Pancreas (tissue), 10 donors: ENCODE data around the gene PCBP1. TPM values are rescaled to one million over a fixed set of nuclear protein-coding genes. Genes with fewer than 3 reads are reported as not detected.
"Not testable (repeated sequence)": the region's sequence is repeated elsewhere in the genome, so short reads cannot be mapped to it uniquely, and the experiment has no call there.

Source experiments
- ATAC-seq, 4 donors: fragments of 200-7000 bp; cut with Tn5 transposase; one replicate each; pipeline versions ENCODE4 v1.8.0 to v1.9.1; 2020; ENCODE audit warnings: mild to moderate bottlenecking in 4 of 4, moderate library complexity in 4 of 4
- DNase-seq, 6 donors: peaks; one replicate each; pipeline ENCODE4 v3.0.0-alpha.2; 2020
- FAIRE-seq: peaks from 2 replicates; lab custom pipeline; 2012; peaks lifted over from hg19 to GRCh38; lab: Jason Lieb, UNC
- H3K27ac ChIP-seq, 4 donors: fragments of 200-600 bp; sonication (generic); 1 replicate in 3 of 4; 2 replicates in 1 of 4; pipeline versions ENCODE4 v1.5.0 to v1.8.0; 2020
- H3K27me3 ChIP-seq, 4 donors: fragments of 200-600 bp; one replicate each; pipeline ENCODE4 v1.8.0; 2021
- H3K36me3 ChIP-seq, 3 donors: fragments of 200-600 bp; sonication (generic) in 1 of 3; one replicate each; pipeline versions ENCODE4 v1.5.0 to v1.8.0; 2020 to 2021
- H3K4me1 ChIP-seq, 3 donors: fragments of 200-600 bp; one replicate each; pipeline ENCODE4 v1.8.0; 2021
- H3K4me3 ChIP-seq, 4 donors: fragments of 200-600 bp; sonication (generic) in 2 of 4; one replicate each; pipeline versions ENCODE4 v1.5.0 to v1.8.0; 2020 to 2021
- H3K9me3 ChIP-seq, 4 donors: fragments of 200-600 bp; one replicate each; pipeline ENCODE4 v1.8.0; 2021
- CTCF ChIP-seq, 4 donors: fragments of 200-600 bp; sonication (generic) in 3 of 4; IDR thresholded peaks; one replicate each; pipeline versions ENCODE4 v1.5.0 to v1.8.0; 2021; ENCODE audit warnings: antibody characterized with exemption in 4 of 4
- WGBS, 2 donors: extraction: QIAGEN DNeasy Blood & Tissue Kit; methylation state at CpG; one replicate each; pipeline ENCODE4 v1.1.7; 2013; 5-methylcytosine and 5-hydroxymethylcytosine counted together
- intact Hi-C, 3 donors: fragments of 100-400 bp; cut with DNase I; formaldehyde crosslinking; loops; one replicate each; pipeline versions ENCODE4 v1.11.1 to v1.14.2; 2022
- polyA plus RNA-seq, 2 donors: library from polyadenylated mRNA; stranded (reverse); fragments of 200-250 nt; gene quantifications; one replicate each; pipeline ENCODE4 v1.2.3, GENCODE V29; 2013
- total RNA-seq, 6 donors: library from RNA; stranded (reverse); fragmentation: NEBNext Ultra II Directional in 4 of 6; extraction: Animal tissue kit (Norgen Biotek cat#: 25700) in 4 of 6; gene quantifications; one replicate each; pipeline versions ENCODE4 v1.2.1 to v1.2.4, GENCODE V29; 2021 to 2023
- donor health status: healthy with polysubstance abuse.
- donor health status: DM: no; HTN: no; CAD: no; lungs with moderate emphysema.
- donor health status: DM: no; HTN: no; CAD: no.
- donor health status: control.
- donor health status: control.
- donor health status: Bipolar disorder and iron deficiency.
- donor health status: DM: yes; HTN: yes; CAD: no.
- donor health status: DM: no; HTN: no; CAD: no.
- donor health status: DM: no; HTN: no; CAD: no.
- donor health status: DM: yes; HTN: yes; CAD: no.

Gene PCBP1
- total and polyA plus RNA-seq, 8 donors = 121 to 232 (median 177) TPM

GRCh38 chr2:70101174-70101573, 13.9 kb downstream of the PCBP1 start:
- Histone ChIP-seq H3K4me1 (peaks cover 0 to 17% (median 12%) of the 10 kb centered on the region in 3 donors), H3K36me3 (no peaks in the 10 kb centered on the region), H3K4me3 (no peak overlapping the region), H3K27ac (no peak overlapping the region), H3K27me3 (no peaks in the 10 kb centered on the region), H3K9me3 (no peaks in the 10 kb centered on the region)
- FAIRE-seq (no peak), ATAC-seq (no peak), DNase-seq (no peak)
- intact Hi-C loops = no loop called here
- no peak for TF ChIP-seq CTCF (IDR thresholded peaks at IDR 0.05)
- 93 to 97% methylated on average over 6 of the region's 6 CpGs for WGBS, 2 donors

GRCh38 chr2:70101686-70102085, 14.4 kb downstream of the PCBP1 start:
- FAIRE-seq, H3K9me3 ChIP-seq, ATAC-seq, DNase-seq, H3K4me3 ChIP-seq, intact Hi-C loops, H3K27me3 ChIP-seq, H3K36me3 ChIP-seq, H3K27ac ChIP-seq: not testable (repeated sequence)
- 88 to 89% methylated on average over 11 of the region's 11 CpGs for WGBS, 2 donors
- peaks cover 0 to 17% (median 12%) of the 10 kb centered on the region in 3 donors for H3K4me1 ChIP-seq

- H3K36me3 ChIP-seq, DNase-seq, H3K27ac ChIP-seq, intact Hi-C loops, H3K4me3 ChIP-seq, H3K9me3 ChIP-seq, H3K27me3 ChIP-seq, ATAC-seq, FAIRE-seq: not testable (repeated sequence)
- H3K4me1 ChIP-seq = peaks cover 0 to 17% (median 12%) of the 10 kb centered on the region in 3 donors
- WGBS, 2 donors = 91 to 94% methylated on average over 29 of the region's 29 CpGs
These were observed 15.1 kb downstream of the PCBP1 start for GRCh38 chr2:70102323-70102905.

- ATAC-seq = no peak
- no peak for DNase-seq
These were observed 16.3 kb downstream of the PCBP1 start for GRCh38 chr2:70103531-70104061.

DNA sequence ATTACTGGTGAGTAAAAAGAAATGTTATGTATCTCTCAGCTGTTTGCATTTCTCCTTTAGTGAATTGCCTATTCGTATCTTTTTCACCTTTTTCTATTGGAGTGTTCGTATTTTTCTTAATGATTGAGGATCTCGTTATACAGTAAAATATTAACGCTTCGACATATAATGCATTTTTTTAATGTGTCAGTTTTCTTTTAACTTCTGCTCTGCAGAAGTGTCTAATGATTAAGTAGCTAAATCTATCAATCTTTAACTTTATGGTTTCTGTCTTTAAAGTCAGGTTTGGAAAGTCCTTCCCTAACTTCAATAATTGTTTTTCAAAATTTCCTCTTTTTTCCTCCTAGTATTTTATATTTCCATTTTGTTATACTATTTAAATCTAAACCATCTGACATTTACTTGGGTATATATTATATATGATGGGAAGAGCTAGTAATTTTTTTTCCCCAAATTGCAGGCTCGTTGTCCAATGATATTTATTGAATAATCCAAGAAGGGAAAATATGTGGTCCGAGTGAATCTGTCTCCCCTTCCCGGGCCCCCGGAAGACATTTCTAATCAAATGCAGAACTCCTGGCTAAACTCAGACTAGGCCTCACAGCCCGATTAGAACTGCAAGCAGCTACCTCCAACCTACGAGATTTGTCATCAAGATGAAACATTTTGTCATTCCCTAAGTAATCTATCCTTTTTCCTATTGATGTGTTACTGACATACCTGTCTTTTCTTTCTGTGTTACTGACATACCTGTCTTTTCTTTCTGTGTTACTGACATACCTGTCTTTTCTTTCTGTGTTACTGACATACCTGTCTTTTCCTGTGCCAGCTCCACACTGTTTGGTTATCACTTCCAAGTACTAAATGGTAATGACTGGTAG, 17.2 kb downstream of the PCBP1 start:
- Histone ChIP-seq H3K4me3 (peak overlapping the region in 1 of 4 donors; percentile 13), H3K9me3 (no peaks in the 10 kb centered on the region), H3K27me3 (no peaks in the 10 kb centered on the region), H3K4me1 (peaks cover 9 to 31% (median 24%) of the 10 kb centered on the region in 3 donors), H3K27ac (peak overlapping the region; percentile 35 to 65 (median 53)), H3K36me3 (no peaks in the 10 kb centered on the region)
- peak in 4 of 6 donors; percentile 44 to 68 (median 60) for DNase-seq
- WGBS, 2 donors = 19 to 25% methylated on average over 11 of the region's 11 CpGs
- intact Hi-C loops = no loop called here
- FAIRE-seq = no peak
- peak in 3 of 4 donors; percentile 27 to 49 (median 35) for ATAC-seq
- TF ChIP-seq CTCF (IDR thresholded peaks at IDR 0.05) = no peak

More at GRCh38 chr2:70103531-70104061, 16.3 kb downstream of the PCBP1 start:
- FAIRE-seq = no peak
- intact Hi-C loops = no loop called here
- Histone ChIP-seq H3K27me3 (no peaks in the 10 kb centered on the region), H3K9me3 (no peaks in the 10 kb centered on the region), H3K27ac (peak overlapping the region in 3 of 4 donors; percentile 43 to 65 (median 63)), H3K4me1 (peaks cover 9 to 26% (median 23%) of the 10 kb centered on the region in 3 donors), H3K4me3 (no peak overlapping the region), H3K36me3 (no peaks in the 10 kb centered on the region)
- no peak for TF ChIP-seq CTCF (IDR thresholded peaks at IDR 0.05)
- WGBS, 2 donors = 74 to 85% methylated on average over 5 of the region's 5 CpGs

DNA sequence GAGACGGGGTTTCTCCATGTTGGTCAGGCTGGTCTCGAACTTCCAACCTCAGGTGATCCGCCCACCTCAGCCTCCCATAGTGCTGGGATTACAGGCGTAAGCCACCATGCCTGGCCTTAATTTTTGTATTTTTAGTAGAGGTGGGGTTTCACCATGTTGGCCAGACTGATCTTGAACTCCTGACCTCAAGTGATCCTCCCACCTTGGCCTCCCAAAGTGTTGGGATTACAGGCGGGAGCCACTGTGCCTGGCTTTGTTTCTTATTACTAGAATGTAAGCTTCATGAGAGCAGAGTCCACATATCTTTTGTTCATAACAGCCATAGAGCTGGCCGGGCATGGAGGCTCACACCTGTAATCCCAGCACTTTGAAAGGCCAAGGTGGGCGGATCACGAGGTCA, 18.9 kb downstream of the PCBP1 start:
- FAIRE-seq, intact Hi-C loops, H3K27me3 ChIP-seq, H3K4me3 ChIP-seq, H3K36me3 ChIP-seq, H3K27ac ChIP-seq, H3K9me3 ChIP-seq, ATAC-seq: not testable (repeated sequence)
- H3K4me1 ChIP-seq = peaks cover 12 to 35% (median 24%) of the 10 kb centered on the region in 3 donors
- WGBS, 2 donors = 91 to 95% methylated on average over 8 of the region's 8 CpGs
- peak in 1 of 6 donors; percentile 15 for DNase-seq

GRCh38 chr2:70110397-70110796, 23.1 kb downstream of the PCBP1 start:
- H3K27me3 ChIP-seq, H3K9me3 ChIP-seq, H3K27ac ChIP-seq, ATAC-seq, H3K4me3 ChIP-seq, FAIRE-seq, H3K36me3 ChIP-seq, intact Hi-C loops, DNase-seq: not testable (repeated sequence)
- peaks cover 11 to 26% (median 12%) of the 10 kb centered on the region in 3 donors for H3K4me1 ChIP-seq
- WGBS, 2 donors = 91% methylated on average over 5 of the region's 5 CpGs
